Colonic mucosa (tissue), 4 donors: ENCODE measurements around the gene ENPP4. TPM values are rescaled to one million over a fixed set of nuclear protein-coding genes. Genes with fewer than 3 reads are reported as not detected.
"Not testable (repeated sequence)": the region's sequence is repeated elsewhere in the genome, so short reads cannot be mapped to it uniquely, and the experiment has no call there.

Source experiments
- DNase-seq: peaks from one replicate; pipeline ENCODE4 v3.0.0-alpha.2; 2020
- H3K27ac ChIP-seq: fragments of 200-600 bp; one replicate; pipeline ENCODE4 v1.8.0; 2021
- H3K27me3 ChIP-seq: fragments of 200-600 bp; one replicate; pipeline ENCODE4 v1.8.0; 2021
- H3K36me3 ChIP-seq: fragments of 200-600 bp; one replicate; pipeline ENCODE4 v1.8.0; 2021
- H3K4me1 ChIP-seq: fragments of 200-600 bp; one replicate; pipeline ENCODE4 v1.8.0; 2021; ENCODE audit warnings: mild to moderate bottlenecking
- H3K4me3 ChIP-seq: fragments of 200-600 bp; one replicate; pipeline ENCODE4 v1.8.0; 2021
- H3K9ac ChIP-seq, 2 donors: one replicate each; pipeline ENCODE4 v1.7.0; 2013; ENCODE audit warnings: control low read depth in 2 of 2, low read depth in 2 of 2, low read length in 2 of 2
- H3K9me3 ChIP-seq: fragments of 200-600 bp; one replicate; pipeline ENCODE4 v1.8.0; 2021
- CTCF ChIP-seq: fragments of 200-600 bp; IDR thresholded peaks from one replicate; pipeline ENCODE4 v1.8.0; 2022; ENCODE audit warnings: antibody characterized with exemption, mild to moderate bottlenecking
- intact Hi-C: fragments of 100-400 bp; cut with DNase I; formaldehyde crosslinking; loops from one replicate; pipeline ENCODE4 v1.14.1; 2022
- total RNA-seq, 2 donors: library from RNA; stranded (reverse); fragmentation: NEBNext Ultra II Directional in 1 of 2; extraction: Animal tissue kit (Norgen Biotek cat#: 25700) in 1 of 2; gene quantifications; one replicate each; pipeline ENCODE4 v1.2.1, GENCODE V29; 2021
- donor health status: healthy.
- donor health status: DM: no; HTN: no; CAD: no.
- donor health status: DM: no; HTN: no; CAD: no.

Gene ENPP4
- total RNA-seq, 2 donors from 2014 or later, result 14.2 to 28.4 TPM

- TF ChIP-seq CTCF, result no peak
- Histone ChIP-seq H3K27ac (no peak overlapping the region), H3K9ac (no peak overlapping the region), H3K4me1 (peaks cover 5% of the 10 kb centered on the region), H3K36me3 (no peaks in the 10 kb centered on the region), H3K4me3 (no peak overlapping the region), H3K27me3 (no peaks in the 10 kb centered on the region), H3K9me3 (no peaks in the 10 kb centered on the region)
- intact Hi-C loops, result no loop called here
- no peak for DNase-seq
Observed at GRCh38 chr6:46138281-46138680, 8.5 kb downstream of the ENPP4 start.

GRCh38 chr6:46144270-46144669 is 14.5 kb downstream of the ENPP4 start:
- Histone ChIP-seq H3K27me3 (no peaks in the 10 kb centered on the region), H3K27ac (no peak overlapping the region), H3K9me3 (no peaks in the 10 kb centered on the region), H3K9ac (no peak overlapping the region), H3K4me1 (no peaks in the 10 kb centered on the region), H3K36me3 (no peaks in the 10 kb centered on the region), H3K4me3 (no peak overlapping the region)
- intact Hi-C loops, result no loop called here
- TF ChIP-seq CTCF, result no peak
- no peak for DNase-seq

- intact Hi-C loops, H3K9me3 ChIP-seq: not testable (repeated sequence)
Observed at GRCh38 chr6:46149066-46149465, 19.3 kb downstream of the ENPP4 start.

GRCh38 chr6:46156701-46157100 is 26.9 kb downstream of the ENPP4 start:
- intact Hi-C loops, result no loop called here
- DNase-seq, result no peak

More at GRCh38 chr6:46149066-46149465, 19.3 kb downstream of the ENPP4 start:
- not testable (repeated sequence) for H3K4me1 ChIP-seq, H3K27me3 ChIP-seq, H3K4me3 ChIP-seq, H3K9ac ChIP-seq, H3K27ac ChIP-seq, H3K36me3 ChIP-seq, DNase-seq

GRCh38 chr6:46159229-46159628 is 29.4 kb downstream of the ENPP4 start:
- H3K4me1 ChIP-seq, result no peaks in the 10 kb centered on the region
- DNase-seq, result no peak
- H3K4me3 ChIP-seq, result no peak overlapping the region
- TF ChIP-seq CTCF, result no peak
- H3K36me3 ChIP-seq, result no peaks in the 10 kb centered on the region
- intact Hi-C loops, result no loop called here
- H3K9me3 ChIP-seq, result no peaks in the 10 kb centered on the region
- H3K27me3 ChIP-seq, result no peaks in the 10 kb centered on the region
- no peak overlapping the region for H3K27ac ChIP-seq
- H3K9ac ChIP-seq, result no peak overlapping the region

More at GRCh38 chr6:46156701-46157100, 26.9 kb downstream of the ENPP4 start:
- Histone ChIP-seq H3K9me3 (no peaks in the 10 kb centered on the region), H3K36me3 (no peaks in the 10 kb centered on the region), H3K4me3 (no peak overlapping the region), H3K27me3 (no peaks in the 10 kb centered on the region), H3K9ac (no peak overlapping the region), H3K27ac (no peak overlapping the region), H3K4me1 (no peaks in the 10 kb centered on the region)
- no peak for TF ChIP-seq CTCF

- H3K9me3 ChIP-seq, result no peaks in the 10 kb centered on the region
- no peaks in the 10 kb centered on the region for H3K4me1 ChIP-seq
- no peaks in the 10 kb centered on the region for H3K27me3 ChIP-seq
- no peak overlapping the region for H3K4me3 ChIP-seq
- TF ChIP-seq CTCF, result no peak
- no peak overlapping the region for H3K27ac ChIP-seq
- no peak overlapping the region for H3K9ac ChIP-seq
- intact Hi-C loops, result no loop called here
- no peaks in the 10 kb centered on the region for H3K36me3 ChIP-seq
- DNase-seq, result no peak
Observed at GRCh38 chr6:46160102-46160501, 30.3 kb downstream of the ENPP4 start.
